Measurements from ENCODE around the gene ERMAP. TPM values are rescaled to one million over a fixed set of nuclear protein-coding genes. Genes with fewer than 3 reads are reported as not detected.
"Not testable (repeated sequence)": the region's sequence is repeated elsewhere in the genome, so short reads cannot be mapped to it uniquely, and the experiment has no call there.

The ERMAP gene
- total RNA-seq, 1 donor from 2014 or later: 5.2 TPM

GRCh38 chr1:42860339-42861013, 43.6 kb downstream of the ERMAP start:
- H3K27ac ChIP-seq (ENCODE audit: low read depth, low read length): no peak overlapping the region
- no peaks in the 10 kb centered on the region for H3K36me3 ChIP-seq (ENCODE audit: control insufficient read depth in 3 of 3, insufficient read depth in 3 of 3, low read length in 3 of 3)
- H3K9ac ChIP-seq (ENCODE audit: low read depth in 1 of 3, low read length in 3 of 3): no peak overlapping the region
- no peak overlapping the region for H3K4me3 ChIP-seq (ENCODE audit: low read length in 3 of 3)
- H3K9me3 ChIP-seq (ENCODE audit: control insufficient read depth in 3 of 3, low read length in 3 of 3): peaks cover 0 to 2% (median 2%) of the 10 kb centered on the region in 3 donors
- H3K27me3 ChIP-seq (ENCODE audit: control insufficient read depth in 3 of 3, insufficient read depth in 3 of 3, low read length in 3 of 3): peaks cover 0 to 13% (median 7%) of the 10 kb centered on the region in 3 donors
- H3K4me1 ChIP-seq (ENCODE audit: control insufficient read depth in 3 of 3, insufficient read depth in 3 of 3, low read length in 3 of 3): no peaks in the 10 kb centered on the region

- Histone ChIP-seq H3K9ac (ENCODE audit: low read depth in 1 of 3, low read length in 3 of 3) (no peak overlapping the region), H3K4me1 (ENCODE audit: control insufficient read depth in 3 of 3, insufficient read depth in 3 of 3, low read length in 3 of 3) (no peaks in the 10 kb centered on the region), H3K36me3 (ENCODE audit: control insufficient read depth in 3 of 3, insufficient read depth in 3 of 3, low read length in 3 of 3) (no peaks in the 10 kb centered on the region), H3K9me3 (ENCODE audit: control insufficient read depth in 3 of 3, low read length in 3 of 3) (peaks cover 0 to 2% (median 2%) of the 10 kb centered on the region in 3 donors), H3K27ac (ENCODE audit: low read depth, low read length) (no peak overlapping the region), H3K27me3 (ENCODE audit: control insufficient read depth in 3 of 3, insufficient read depth in 3 of 3, low read length in 3 of 3) (peaks cover 0 to 13% (median 7%) of the 10 kb centered on the region in 3 donors), H3K4me3 (ENCODE audit: low read length in 3 of 3) (no peak overlapping the region)
Measured at GRCh38 chr1:42861014-42861399, 44.1 kb downstream of the ERMAP start.

- Histone ChIP-seq H3K36me3 (ENCODE audit: control insufficient read depth in 3 of 3, insufficient read depth in 3 of 3, low read length in 3 of 3) (no peaks in the 10 kb centered on the region), H3K27ac (ENCODE audit: low read depth, low read length) (no peak overlapping the region), H3K9me3 (ENCODE audit: control insufficient read depth in 3 of 3, low read length in 3 of 3) (no peaks in the 10 kb centered on the region), H3K4me1 (ENCODE audit: control insufficient read depth in 3 of 3, insufficient read depth in 3 of 3, low read length in 3 of 3) (no peaks in the 10 kb centered on the region), H3K27me3 (ENCODE audit: control insufficient read depth in 3 of 3, insufficient read depth in 3 of 3, low read length in 3 of 3) (peaks cover 0 to 16% (median 7%) of the 10 kb centered on the region in 3 donors), H3K4me3 (ENCODE audit: low read length in 3 of 3) (no peak overlapping the region), H3K9ac (ENCODE audit: low read depth in 1 of 3, low read length in 3 of 3) (no peak overlapping the region)
Measured at GRCh38 chr1:42866549-42866948, 49.6 kb downstream of the ERMAP start.

- not testable (repeated sequence) for H3K9ac ChIP-seq (ENCODE audit: low read depth in 1 of 3, low read length in 3 of 3); H3K27me3 ChIP-seq (ENCODE audit: control insufficient read depth in 3 of 3, insufficient read depth in 3 of 3, low read length in 3 of 3); H3K4me1 ChIP-seq (ENCODE audit: control insufficient read depth in 3 of 3, insufficient read depth in 3 of 3, low read length in 3 of 3); H3K9me3 ChIP-seq (ENCODE audit: control insufficient read depth in 3 of 3, low read length in 3 of 3); H3K27ac ChIP-seq (ENCODE audit: low read depth, low read length); H3K4me3 ChIP-seq (ENCODE audit: low read length in 3 of 3); H3K36me3 ChIP-seq (ENCODE audit: control insufficient read depth in 3 of 3, insufficient read depth in 3 of 3, low read length in 3 of 3)
Measured at GRCh38 chr1:42868466-42868865, 51.5 kb downstream of the ERMAP start.

- H3K9ac ChIP-seq (ENCODE audit: low read depth in 1 of 3, low read length in 3 of 3); H3K27ac ChIP-seq (ENCODE audit: low read depth, low read length); H3K9me3 ChIP-seq (ENCODE audit: control insufficient read depth in 3 of 3, low read length in 3 of 3); H3K4me1 ChIP-seq (ENCODE audit: control insufficient read depth in 3 of 3, insufficient read depth in 3 of 3, low read length in 3 of 3); H3K36me3 ChIP-seq (ENCODE audit: control insufficient read depth in 3 of 3, insufficient read depth in 3 of 3, low read length in 3 of 3); H3K27me3 ChIP-seq (ENCODE audit: control insufficient read depth in 3 of 3, insufficient read depth in 3 of 3, low read length in 3 of 3); H3K4me3 ChIP-seq (ENCODE audit: low read length in 3 of 3): not testable (repeated sequence)
Measured at GRCh38 chr1:42869254-42869653, 52.3 kb downstream of the ERMAP start.

- not testable (repeated sequence) for H3K36me3 ChIP-seq (ENCODE audit: control insufficient read depth in 3 of 3, insufficient read depth in 3 of 3, low read length in 3 of 3); H3K9me3 ChIP-seq (ENCODE audit: control insufficient read depth in 3 of 3, low read length in 3 of 3); H3K4me3 ChIP-seq (ENCODE audit: low read length in 3 of 3); H3K9ac ChIP-seq (ENCODE audit: low read depth in 1 of 3, low read length in 3 of 3); H3K4me1 ChIP-seq (ENCODE audit: control insufficient read depth in 3 of 3, insufficient read depth in 3 of 3, low read length in 3 of 3); H3K27ac ChIP-seq (ENCODE audit: low read depth, low read length); H3K27me3 ChIP-seq (ENCODE audit: control insufficient read depth in 3 of 3, insufficient read depth in 3 of 3, low read length in 3 of 3)
Measured at GRCh38 chr1:42869751-42870150, 52.8 kb downstream of the ERMAP start.

GRCh38 chr1:42873108-42873507, 56.2 kb downstream of the ERMAP start:
- not testable (repeated sequence) for H3K36me3 ChIP-seq (ENCODE audit: control insufficient read depth in 3 of 3, insufficient read depth in 3 of 3, low read length in 3 of 3); H3K9ac ChIP-seq (ENCODE audit: low read depth in 1 of 3, low read length in 3 of 3); H3K4me3 ChIP-seq (ENCODE audit: low read length in 3 of 3); H3K9me3 ChIP-seq (ENCODE audit: control insufficient read depth in 3 of 3, low read length in 3 of 3); H3K27me3 ChIP-seq (ENCODE audit: control insufficient read depth in 3 of 3, insufficient read depth in 3 of 3, low read length in 3 of 3); H3K27ac ChIP-seq (ENCODE audit: low read depth, low read length); H3K4me1 ChIP-seq (ENCODE audit: control insufficient read depth in 3 of 3, insufficient read depth in 3 of 3, low read length in 3 of 3)

GRCh38 chr1:42873670-42874069, 56.7 kb downstream of the ERMAP start:
- H3K36me3 ChIP-seq (ENCODE audit: control insufficient read depth in 3 of 3, insufficient read depth in 3 of 3, low read length in 3 of 3): no peaks in the 10 kb centered on the region
- H3K27ac ChIP-seq (ENCODE audit: low read depth, low read length): no peak overlapping the region
- H3K9ac ChIP-seq (ENCODE audit: low read depth in 1 of 3, low read length in 3 of 3): no peak overlapping the region
- peaks cover 0 to 5% (median under 1%) of the 10 kb centered on the region in 3 donors for H3K27me3 ChIP-seq (ENCODE audit: control insufficient read depth in 3 of 3, insufficient read depth in 3 of 3, low read length in 3 of 3)
- H3K4me3 ChIP-seq (ENCODE audit: low read length in 3 of 3): no peak overlapping the region
- H3K9me3 ChIP-seq (ENCODE audit: control insufficient read depth in 3 of 3, low read length in 3 of 3): no peaks in the 10 kb centered on the region
- H3K4me1 ChIP-seq (ENCODE audit: control insufficient read depth in 3 of 3, insufficient read depth in 3 of 3, low read length in 3 of 3): no peaks in the 10 kb centered on the region

GRCh38 chr1:42876009-42876408, 59.1 kb downstream of the ERMAP start:
- Histone ChIP-seq H3K4me3 (ENCODE audit: low read length in 3 of 3) (no peak overlapping the region), H3K36me3 (ENCODE audit: control insufficient read depth in 3 of 3, insufficient read depth in 3 of 3, low read length in 3 of 3) (no peaks in the 10 kb centered on the region), H3K27me3 (ENCODE audit: control insufficient read depth in 3 of 3, insufficient read depth in 3 of 3, low read length in 3 of 3) (peaks cover 4 to 11% (median 5%) of the 10 kb centered on the region in 3 donors), H3K9me3 (ENCODE audit: control insufficient read depth in 3 of 3, low read length in 3 of 3) (no peaks in the 10 kb centered on the region), H3K9ac (ENCODE audit: low read depth in 1 of 3, low read length in 3 of 3) (no peak overlapping the region), H3K27ac (ENCODE audit: low read depth, low read length) (no peak overlapping the region), H3K4me1 (ENCODE audit: control insufficient read depth in 3 of 3, insufficient read depth in 3 of 3, low read length in 3 of 3) (no peaks in the 10 kb centered on the region)

- H3K9ac ChIP-seq (ENCODE audit: low read depth in 1 of 3, low read length in 3 of 3): no peak overlapping the region
Measured at GRCh38 chr1:42877380-42877779, 60.5 kb downstream of the ERMAP start.

More at GRCh38 chr1:42877380-42877779, 60.5 kb downstream of the ERMAP start:
- H3K27ac ChIP-seq (ENCODE audit: low read depth, low read length): no peak overlapping the region
- no peaks in the 10 kb centered on the region for H3K36me3 ChIP-seq (ENCODE audit: control insufficient read depth in 3 of 3, insufficient read depth in 3 of 3, low read length in 3 of 3)
- no peaks in the 10 kb centered on the region for H3K4me1 ChIP-seq (ENCODE audit: control insufficient read depth in 3 of 3, insufficient read depth in 3 of 3, low read length in 3 of 3)
- no peak overlapping the region for H3K4me3 ChIP-seq (ENCODE audit: low read length in 3 of 3)
- H3K27me3 ChIP-seq (ENCODE audit: control insufficient read depth in 3 of 3, insufficient read depth in 3 of 3, low read length in 3 of 3): peaks cover 4 to 12% (median 5%) of the 10 kb centered on the region in 3 donors
- H3K9me3 ChIP-seq (ENCODE audit: control insufficient read depth in 3 of 3, low read length in 3 of 3): no peaks in the 10 kb centered on the region

All from skeletal muscle tissue (tissue), 4 donors.